NCI-H187 treated with DMSO at 0.1 percent for 48 hours (cell line): ENCODE results near the gene TCP11L1.
"Not testable (repeated sequence)": the region's sequence is repeated elsewhere in the genome, so short reads cannot be mapped to it uniquely, and the experiment has no call there.

Source experiments
- DNase-seq: peaks from one replicate; lab custom pipeline; 2025; lab: John Stamatoyannopoulos, UW

The TCP11L1 gene

DNA sequence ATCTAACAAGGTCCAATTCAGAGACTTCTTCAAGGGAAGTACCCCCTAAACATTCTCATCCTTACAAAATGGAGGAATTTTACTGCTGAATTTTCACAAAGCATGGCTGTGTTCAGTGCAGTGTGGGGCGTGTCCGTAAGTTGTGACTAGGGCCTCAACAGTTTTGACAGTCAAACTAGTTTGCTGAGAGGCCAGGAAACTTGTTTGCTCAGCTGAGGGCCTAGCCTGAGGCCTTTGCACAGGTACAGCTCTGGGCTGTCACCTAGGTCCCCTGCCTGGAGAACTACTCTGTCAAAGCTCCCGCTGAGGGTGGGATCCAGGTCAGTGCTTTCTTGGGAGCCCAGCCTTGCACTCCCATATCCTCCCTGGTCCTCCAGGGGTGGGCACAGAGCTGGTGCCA is 27.9 kb downstream of the TCP11L1 start:
- DNase-seq = no peak

DNA sequence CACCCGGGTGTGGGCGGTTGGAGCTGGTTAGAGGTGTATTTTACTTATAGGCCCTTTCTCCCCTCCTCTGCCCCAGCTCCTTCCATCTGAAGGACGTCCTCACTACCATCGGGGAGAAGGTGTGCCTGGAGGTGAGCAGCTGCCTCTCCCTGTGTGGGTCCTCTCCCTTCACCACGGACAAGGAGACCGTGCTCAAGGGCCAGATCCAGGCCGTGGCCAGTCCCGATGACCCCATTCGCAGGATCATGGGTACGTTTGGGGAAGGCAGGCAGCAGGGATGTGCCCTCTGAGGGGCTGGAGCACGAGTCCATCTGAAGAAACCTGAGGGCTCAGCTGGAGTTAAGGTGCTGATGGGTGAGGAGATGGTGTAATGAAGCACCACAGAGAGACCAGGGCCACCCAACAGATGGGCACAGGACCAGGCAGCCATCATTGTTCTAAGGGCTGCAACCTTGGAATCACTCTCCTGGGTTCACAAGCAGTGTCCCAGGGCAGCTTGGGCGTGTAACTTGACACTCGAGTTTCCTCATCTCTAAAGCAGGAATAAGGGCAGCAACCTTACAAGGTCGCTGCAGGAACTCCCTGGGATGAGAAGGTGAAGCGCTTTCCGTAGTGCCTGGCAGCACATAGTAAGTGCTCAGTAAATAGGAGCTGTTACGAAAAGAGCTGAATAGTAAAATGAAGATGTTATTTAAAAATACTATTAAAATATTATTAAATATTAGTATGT is 29.4 kb downstream of the TCP11L1 start:
- DNase-seq = no peak

DNA sequence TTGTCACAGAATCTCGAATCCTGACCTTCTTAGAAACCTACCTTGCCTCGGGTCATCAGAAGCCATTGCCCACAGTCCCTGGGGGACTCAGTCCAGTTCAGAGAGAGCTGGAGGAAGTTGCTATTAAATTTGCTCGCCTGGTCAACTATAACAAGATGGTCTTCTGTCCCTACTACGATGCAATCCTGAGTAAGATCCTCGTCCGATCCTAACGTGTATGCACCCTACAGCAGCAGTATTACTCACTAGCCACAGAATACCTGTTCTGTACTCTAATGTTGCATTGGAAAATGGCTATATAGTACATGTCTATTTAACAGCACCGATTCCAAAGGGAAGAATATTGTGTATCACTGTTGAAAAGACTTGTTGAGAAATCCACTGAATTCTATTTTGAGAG is 33.1 kb downstream of the TCP11L1 start:
- DNase-seq = no peak

DNA sequence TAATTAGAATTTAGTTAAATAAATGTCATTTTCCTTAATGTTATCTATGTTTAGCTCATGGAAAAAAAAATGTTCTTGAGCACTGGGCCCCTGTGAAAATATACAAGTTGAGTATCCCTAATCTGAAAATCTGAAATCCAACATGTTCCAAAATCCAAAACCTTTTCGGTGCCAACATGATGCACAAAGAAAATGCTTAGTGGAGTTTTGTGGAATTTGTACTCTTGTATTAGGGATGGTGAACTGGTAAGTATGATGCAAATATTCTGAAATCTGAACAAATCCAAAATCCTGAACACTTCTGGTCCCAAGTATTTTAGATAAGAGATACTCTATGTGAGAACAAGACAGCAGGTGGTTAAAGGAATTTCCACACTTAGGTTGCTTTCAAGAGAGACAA is 44.5 kb downstream of the TCP11L1 start:
- DNase-seq = no peak

DNA sequence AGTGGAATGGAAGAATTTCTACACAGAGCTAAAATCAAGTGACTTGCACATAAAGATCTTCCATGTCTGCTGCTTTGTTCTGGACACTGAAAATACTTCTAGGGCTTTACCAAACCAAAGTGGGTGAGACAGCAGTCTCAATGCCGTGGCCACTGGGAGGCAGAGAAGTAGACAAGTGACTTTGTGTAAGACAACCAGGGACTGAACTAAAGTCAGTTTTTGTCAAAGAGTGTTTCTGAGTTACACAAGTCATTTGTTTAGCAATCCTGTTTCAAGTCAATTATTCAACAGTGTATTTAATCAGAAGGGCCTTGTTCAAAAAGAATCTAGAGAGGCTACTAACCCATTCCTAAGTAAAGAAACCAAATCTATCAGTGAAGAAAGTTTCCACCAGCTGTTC is 46.6 kb downstream of the TCP11L1 start:
- no peak for DNase-seq

DNA sequence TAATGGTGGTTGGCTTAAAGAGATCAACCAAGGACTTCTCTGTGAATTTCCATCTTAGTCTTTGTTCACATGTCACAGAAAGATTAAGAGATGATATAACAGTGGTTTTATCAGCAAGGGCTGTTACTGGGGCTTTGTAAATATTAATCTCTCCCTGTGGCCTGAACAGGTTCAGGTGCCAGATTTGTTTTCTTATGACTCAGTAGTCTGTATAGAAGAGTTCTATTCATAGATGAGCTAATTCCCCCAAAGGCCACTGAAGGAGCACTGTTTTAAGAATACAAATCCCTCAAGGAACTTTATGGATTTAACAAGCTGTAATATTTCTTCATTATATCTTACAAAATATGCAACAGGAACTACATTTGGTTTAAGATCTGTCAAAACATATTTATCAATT is 50.4 kb downstream of the TCP11L1 start:
- DNase-seq = no peak

DNA sequence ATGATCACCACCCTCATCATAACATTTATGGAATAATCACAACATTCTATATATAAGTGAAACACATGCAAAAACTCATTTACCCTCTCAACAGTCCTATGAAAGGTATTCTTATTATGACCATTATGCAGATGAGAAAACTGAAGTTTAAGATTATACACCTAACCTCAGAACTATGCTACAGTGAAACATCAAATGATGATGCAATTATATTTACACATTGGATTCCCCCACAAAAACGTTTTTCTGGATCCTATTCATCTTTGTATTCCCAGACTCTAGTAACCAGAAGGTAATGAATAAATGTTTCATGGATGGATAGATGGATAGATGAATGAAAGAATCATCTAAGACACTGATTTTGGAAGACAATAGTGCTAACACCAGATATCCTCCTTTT is 54.8 kb downstream of the TCP11L1 start:
- no peak for DNase-seq

DNA sequence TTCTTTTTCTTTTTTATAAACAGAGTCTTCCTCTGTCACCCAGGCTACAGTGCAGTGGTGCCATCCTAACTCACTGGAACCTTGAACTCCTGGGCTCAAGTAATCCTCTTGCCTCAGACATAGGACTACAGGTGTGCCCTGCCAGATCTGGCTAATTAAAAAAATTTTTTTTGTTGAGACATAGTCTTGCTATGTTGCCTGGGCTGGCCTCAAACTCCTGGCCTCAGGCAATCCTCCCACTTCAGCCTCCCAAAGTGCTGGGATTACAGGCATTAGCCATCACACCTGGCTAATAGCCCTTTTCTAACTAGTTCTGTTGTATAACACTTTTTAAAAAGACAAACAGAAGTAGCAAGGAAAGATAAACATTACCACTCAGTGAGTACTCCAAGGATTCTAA is 64.5 kb downstream of the TCP11L1 start:
- DNase-seq = no peak

DNA sequence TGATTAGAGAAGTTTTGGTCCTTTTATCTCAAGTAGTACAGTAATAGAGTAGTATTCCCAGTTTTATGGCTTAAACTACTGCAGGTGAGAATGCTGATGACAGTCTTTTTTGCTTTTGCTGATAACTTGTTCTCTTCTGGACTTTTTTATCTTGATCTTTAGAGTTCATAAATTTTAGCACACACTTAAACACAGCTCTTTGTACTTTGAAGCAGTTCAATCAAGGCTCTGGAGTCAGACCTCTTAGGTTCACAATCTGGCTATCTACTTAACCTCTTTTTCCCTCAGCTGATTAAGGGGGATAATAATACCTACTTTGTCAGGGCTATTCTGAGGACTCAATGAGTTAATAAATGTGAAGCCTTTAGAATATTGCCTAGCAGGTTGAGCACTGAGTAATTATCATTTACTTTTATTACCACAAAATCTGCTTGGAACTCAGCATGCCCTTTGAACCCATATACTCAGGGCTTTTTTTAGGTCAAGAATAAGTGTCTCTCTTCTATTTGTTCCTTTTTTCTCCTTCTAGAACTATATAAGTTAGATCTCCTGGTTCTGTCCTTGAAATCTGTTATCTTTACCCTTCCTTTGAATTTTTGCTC is 70.0 kb downstream of the TCP11L1 start:
- DNase-seq = no peak

DNA sequence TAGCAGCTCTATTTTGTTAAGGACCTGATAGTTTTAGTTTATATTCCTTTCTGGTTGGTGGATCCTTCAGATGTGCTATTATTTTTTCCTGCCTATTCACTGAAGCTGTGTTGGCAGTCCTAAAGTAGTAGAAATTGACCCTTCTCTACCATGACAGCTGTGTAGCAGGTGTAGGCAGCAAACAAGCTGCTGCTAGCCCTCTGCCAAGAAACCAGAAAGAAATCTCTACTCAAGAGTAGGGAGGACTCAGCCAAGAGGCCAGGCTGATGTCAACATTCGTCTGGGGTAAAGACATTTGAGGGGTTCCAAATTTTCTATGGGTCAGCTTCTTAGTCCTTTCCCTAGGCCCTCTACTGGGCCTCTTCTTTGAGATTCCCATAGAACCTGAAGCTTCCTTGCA is 70.7 kb downstream of the TCP11L1 start:
- DNase-seq = no peak

DNA sequence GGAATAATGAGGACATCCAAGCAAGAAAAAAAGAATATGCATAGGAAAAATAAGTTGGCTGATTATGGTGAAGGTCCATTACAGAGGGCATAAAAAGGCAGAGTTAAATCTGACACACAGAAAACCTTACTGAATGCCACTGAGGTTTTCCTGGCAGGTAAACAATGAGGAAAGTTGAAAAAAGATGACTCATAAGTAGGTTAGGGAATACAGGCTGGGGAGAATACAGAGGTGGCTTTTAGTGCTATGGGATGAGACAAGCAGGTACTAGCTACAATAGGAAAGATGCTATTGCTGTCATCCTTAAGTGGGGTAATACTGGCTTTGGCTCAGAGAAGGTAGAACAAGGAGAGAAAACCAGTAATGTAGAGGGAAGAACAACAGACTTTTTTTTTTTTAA is 77.2 kb downstream of the TCP11L1 start:
- no peak for DNase-seq

DNA sequence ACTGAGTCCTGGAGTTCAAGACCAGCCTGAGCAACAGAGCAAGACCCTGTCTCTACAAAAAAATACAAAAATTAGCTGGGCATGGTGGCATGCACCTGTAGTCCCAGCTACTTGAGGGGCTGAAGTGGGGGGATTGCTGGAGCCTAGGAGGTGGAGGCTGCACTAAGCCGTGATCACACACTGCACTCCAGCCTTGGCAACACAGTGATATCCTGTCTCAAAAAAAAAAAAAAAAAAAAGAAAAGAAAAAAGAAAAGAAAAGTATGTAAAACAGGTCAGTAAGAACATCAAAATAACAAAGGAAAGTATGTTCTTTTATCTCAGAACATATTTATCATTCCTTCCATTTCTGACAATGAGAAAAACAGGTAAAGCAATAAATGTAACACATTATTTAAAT is 83.3 kb downstream of the TCP11L1 start:
- DNase-seq = not testable (repeated sequence)
